OCI-LY7 (cell line): ENCODE data around the gene CEP104. TPM values are rescaled to one million over a fixed set of nuclear protein-coding genes. Genes with fewer than 3 reads are reported as not detected.

ENCODE experiments used
- BruUV-seq: library from RNA; stranded (reverse); fragments of 400-500 nt; replicated peaks from 2 replicates; lab custom pipeline; 2021; lab: Mats Ljungman, UMichigan
- CTCF ChIA-PET: fragments of 300-600 bp; sonication (Branson Sonifier 250); formaldehyde crosslinking; loops from one replicate; lab custom pipeline; 2022; ENCODE audit warnings: antibody characterized with exemption; ENCODE audit not compliant: unreplicated experiment; lab: Charles Lee
- POLR2A ChIA-PET: fragments of 300-600 bp; sonication (Branson Sonifier 250); formaldehyde crosslinking; loops from one replicate; lab custom pipeline; 2022; ENCODE audit warnings: antibody characterized with exemption; lab: Charles Lee
- DNase-seq: peaks from one replicate; pipeline ENCODE4 v3.0.0-alpha.2; 2015; ENCODE audit warnings: low spot score
- H2AFZ ChIP-seq: fragments of 200-600 bp; sonication (generic), shearing (Covaris generic); 2 replicates; pipeline ENCODE4 v1.6.1; 2014; ENCODE audit warnings: mild to moderate bottlenecking, antibody characterized with exemption, low read length, moderate library complexity
- H3K27ac ChIP-seq: fragments of 200-600 bp; sonication (generic); 2 replicates; pipeline ENCODE4 v1.5.1; 2014; ENCODE audit warnings: mixed run types, low read depth, mild to moderate bottlenecking, moderate library complexity, low read length, inconsistent platforms; ENCODE audit not compliant: poor library complexity, severe bottlenecking
- H3K36me3 ChIP-seq: fragments of 200-600 bp; sonication (generic); 2 replicates; pipeline ENCODE4 v1.6.1; 2014; ENCODE audit warnings: mild to moderate bottlenecking, antibody characterized with exemption, low read length, moderate library complexity, mixed read lengths; ENCODE audit not compliant: insufficient read depth
- H3K4me1 ChIP-seq: fragments of 200-600 bp; sonication (generic); 2 replicates; pipeline ENCODE4 v1.5.1; 2014; ENCODE audit warnings: mild to moderate bottlenecking, low read length; ENCODE audit not compliant: insufficient read depth, poor library complexity, severe bottlenecking
- H3K4me2 ChIP-seq: fragments of 200-600 bp; sonication (generic); 2 replicates; pipeline ENCODE4 v1.6.1; 2014; ENCODE audit warnings: mild to moderate bottlenecking, low read length
- H3K4me3 ChIP-seq: fragments of 200-600 bp; sonication (generic); 2 replicates; pipeline ENCODE4 v1.5.1; 2014; ENCODE audit warnings: mild to moderate bottlenecking, low read depth, low read length; ENCODE audit not compliant: poor library complexity, severe bottlenecking
- H3K79me2 ChIP-seq: fragments of 200-600 bp; sonication (generic); 2 replicates; pipeline ENCODE4 v1.6.1; 2016; ENCODE audit warnings: low read depth, mild to moderate bottlenecking, low read length, moderate library complexity, mixed read lengths; ENCODE audit not compliant: insufficient read depth
- H3K9me2 ChIP-seq: fragments of 200-600 bp; sonication (generic); 2 replicates; pipeline ENCODE4 v1.6.1; 2016; ENCODE audit warnings: mild to moderate bottlenecking, low read length, mixed read lengths; ENCODE audit not compliant: insufficient read depth
- H3K9me3 ChIP-seq: fragments of 200-600 bp; sonication (generic); 2 replicates; pipeline ENCODE4 v1.6.1; 2014; ENCODE audit warnings: mild to moderate bottlenecking, mixed run types, low read length, mixed read lengths
- H4K20me1 ChIP-seq: fragments of 200-600 bp; sonication (generic); 2 replicates; pipeline ENCODE4 v1.6.1; 2014; ENCODE audit warnings: mild to moderate bottlenecking, antibody characterized with exemption, low read length, moderate library complexity, mixed read lengths; ENCODE audit not compliant: insufficient read depth
- EZH2phosphoT487 ChIP-seq: fragments of 200-600 bp; sonication (generic); IDR thresholded peaks from 2 replicates; pipeline ENCODE4 v1.6.1; 2018; ENCODE audit warnings: low read depth, borderline replicate concordance, mild to moderate bottlenecking, mixed run types, antibody characterized with exemption, low read length, moderate library complexity, mixed read lengths
- intact Hi-C: fragments of 100-400 bp; cut with micrococcal nuclease; formaldehyde crosslinking; loops from one replicate; pipeline ENCODE4 v1.10.0; 2022; ENCODE audit not compliant: unreplicated experiment
- total RNA-seq, 2 experiments: library from RNA; depleted of rRNA in 1 of 2; stranded (reverse); fragments of >200 nt in 1 of 2; shearing (Covaris generic) in 1 of 2; gene quantifications; 2 replicates each; pipeline ENCODE4 v1.2.3, GENCODE V29; 2014 to 2022
- TF ChIP-seq, protein P1 (sequence below): fragments of 200-600 bp; sonication (generic); conservative IDR thresholded peaks from 2 replicates; pipeline ENCODE4 v1.5.1; 2014; ENCODE audit warnings: mild to moderate bottlenecking, antibody characterized with exemption, low read length, moderate library complexity, mixed read lengths

The CEP104 gene
- total RNA-seq, 2 experiments from 2014 or later: 26.8 to 71.0 TPM

DNA sequence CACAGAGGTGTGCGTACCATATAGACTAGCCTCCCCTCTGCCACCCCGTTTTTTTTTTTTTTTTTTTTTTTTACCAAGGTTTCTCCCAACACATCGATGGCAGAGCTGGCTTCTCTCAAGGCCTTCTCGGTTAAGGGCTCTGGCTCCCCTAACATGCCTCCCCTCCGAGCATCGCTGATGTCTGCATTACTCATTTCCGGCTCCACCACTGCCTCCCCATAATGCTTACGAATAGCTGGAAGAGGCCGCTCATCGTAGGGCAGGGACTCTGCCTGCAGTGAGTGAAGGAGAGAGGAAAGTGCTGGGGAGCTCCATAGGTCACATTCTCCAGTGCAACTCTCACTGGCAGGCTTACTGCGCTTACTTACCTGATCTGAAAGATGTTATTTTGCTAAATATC is 20.6 kb downstream of the CEP104 start:
- no peaks in the 10 kb centered on the region for H3K79me2 ChIP-seq
- no TSS peak for BruUV-seq
- no peaks in the 10 kb centered on the region for H3K4me1 ChIP-seq
- H2AFZ ChIP-seq: no peak overlapping the region
- DNase-seq: no peak
- peaks cover 12% of the 10 kb centered on the region; the same call in 1 of the 2 replicates for H3K9me3 ChIP-seq
- H3K9me2 ChIP-seq: no peaks in the 10 kb centered on the region
- TF ChIP-seq EZH2phosphoT487: no peak
- TF ChIP-seq, protein P1, sequence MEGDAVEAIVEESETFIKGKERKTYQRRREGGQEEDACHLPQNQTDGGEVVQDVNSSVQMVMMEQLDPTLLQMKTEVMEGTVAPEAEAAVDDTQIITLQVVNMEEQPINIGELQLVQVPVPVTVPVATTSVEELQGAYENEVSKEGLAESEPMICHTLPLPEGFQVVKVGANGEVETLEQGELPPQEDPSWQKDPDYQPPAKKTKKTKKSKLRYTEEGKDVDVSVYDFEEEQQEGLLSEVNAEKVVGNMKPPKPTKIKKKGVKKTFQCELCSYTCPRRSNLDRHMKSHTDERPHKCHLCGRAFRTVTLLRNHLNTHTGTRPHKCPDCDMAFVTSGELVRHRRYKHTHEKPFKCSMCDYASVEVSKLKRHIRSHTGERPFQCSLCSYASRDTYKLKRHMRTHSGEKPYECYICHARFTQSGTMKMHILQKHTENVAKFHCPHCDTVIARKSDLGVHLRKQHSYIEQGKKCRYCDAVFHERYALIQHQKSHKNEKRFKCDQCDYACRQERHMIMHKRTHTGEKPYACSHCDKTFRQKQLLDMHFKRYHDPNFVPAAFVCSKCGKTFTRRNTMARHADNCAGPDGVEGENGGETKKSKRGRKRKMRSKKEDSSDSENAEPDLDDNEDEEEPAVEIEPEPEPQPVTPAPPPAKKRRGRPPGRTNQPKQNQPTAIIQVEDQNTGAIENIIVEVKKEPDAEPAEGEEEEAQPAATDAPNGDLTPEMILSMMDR: no peak
- no peak overlapping the region for H3K4me2 ChIP-seq
- no peaks in the 10 kb centered on the region for H4K20me1 ChIP-seq
- H3K4me3 ChIP-seq: no peak overlapping the region
- peaks cover 93% of the 10 kb centered on the region for H3K36me3 ChIP-seq
- POLR2A ChIA-PET: interaction anchor here (0.6 to 0.7 kb wide), 3 partner anchors 9 to 1254 kb away, joined by 3 to 6 read pairs (median 4); no protein-coding TSS in a partner anchor
- intact Hi-C loops: no loop called here
- CTCF ChIA-PET: no interaction called here
- H3K27ac ChIP-seq: no peak overlapping the region

DNA sequence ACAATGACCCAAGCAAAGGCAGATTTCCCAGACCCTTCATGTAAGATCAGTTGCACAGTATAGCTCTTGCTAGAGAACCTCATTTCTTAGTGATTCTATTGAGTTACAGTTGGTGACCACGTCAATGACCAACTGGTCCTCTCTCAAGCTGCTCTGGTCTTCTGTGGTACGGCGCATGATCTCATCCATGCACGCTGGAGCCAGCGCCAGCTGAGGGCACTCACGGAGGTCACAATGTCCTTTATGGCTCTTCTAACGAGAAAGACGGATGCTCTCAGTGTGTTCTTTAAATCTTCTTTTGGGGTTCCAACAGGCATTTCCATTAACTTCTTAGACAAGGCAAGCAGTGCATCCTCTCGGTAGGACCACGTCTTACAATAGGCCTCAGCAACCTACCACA is 22.3 kb downstream of the CEP104 start:
- CTCF ChIA-PET: no interaction called here
- no peaks in the 10 kb centered on the region for H3K4me1 ChIP-seq
- H3K36me3 ChIP-seq: peaks cover 95% of the 10 kb centered on the region
- DNase-seq: no peak
- no TSS peak for BruUV-seq
- POLR2A ChIA-PET: no interaction called here
- no peaks in the 10 kb centered on the region for H4K20me1 ChIP-seq
- H2AFZ ChIP-seq: no peak overlapping the region
- no peak overlapping the region for H3K27ac ChIP-seq
- H3K4me3 ChIP-seq: no peak overlapping the region
- no peaks in the 10 kb centered on the region for H3K9me2 ChIP-seq
- H3K79me2 ChIP-seq: no peaks in the 10 kb centered on the region
- intact Hi-C loops: no loop called here
- TF ChIP-seq, protein P1: no peak
- no peak for TF ChIP-seq EZH2phosphoT487
- H3K4me2 ChIP-seq: no peak overlapping the region
- peaks cover 12% of the 10 kb centered on the region; the same call in 1 of the 2 replicates for H3K9me3 ChIP-seq

DNA sequence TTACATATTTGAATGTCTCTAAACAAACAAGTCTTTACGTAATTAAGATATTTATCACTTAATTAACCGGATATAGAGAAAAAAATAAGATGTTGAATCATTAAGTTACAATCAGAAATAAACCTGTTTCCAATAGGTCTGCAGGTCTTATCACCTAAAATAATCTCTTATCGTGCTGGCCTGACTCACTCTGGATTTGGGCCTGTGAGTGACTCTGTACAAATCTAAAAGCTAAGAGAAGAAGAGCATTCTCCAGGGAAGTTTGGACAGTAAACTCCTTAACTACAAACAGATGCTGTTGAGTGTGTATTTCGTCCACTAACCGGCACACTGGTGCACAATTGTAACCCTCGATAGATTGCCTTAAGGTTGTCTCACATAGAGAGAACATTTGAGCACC is 25.3 kb downstream of the CEP104 start:
- H3K4me1 ChIP-seq: no peaks in the 10 kb centered on the region
- no peaks in the 10 kb centered on the region for H3K9me3 ChIP-seq
- no peak overlapping the region for H3K4me2 ChIP-seq
- H3K79me2 ChIP-seq: no peaks in the 10 kb centered on the region
- POLR2A ChIA-PET: no interaction called here
- H4K20me1 ChIP-seq: no peaks in the 10 kb centered on the region
- no peaks in the 10 kb centered on the region for H3K9me2 ChIP-seq
- CTCF ChIA-PET: no interaction called here
- no peak overlapping the region for H3K27ac ChIP-seq
- BruUV-seq: no TSS peak
- H3K36me3 ChIP-seq: peaks cover 92% of the 10 kb centered on the region
- no peak overlapping the region for H3K4me3 ChIP-seq
- no peak overlapping the region for H2AFZ ChIP-seq
- TF ChIP-seq, protein P1: no peak
- TF ChIP-seq EZH2phosphoT487: no peak
- DNase-seq: no peak
- intact Hi-C loops: no loop called here
